Measurements from ENCODE around the gene LUZP4.

The LUZP4 gene

GRCh38 chrX:115350711-115351381, 61.3 kb downstream of the LUZP4 start:
- Histone ChIP-seq H3K4me3 (ENCODE audit: insufficient read depth, low read depth, low read length) (no peak overlapping the region), H3K9me3 (ENCODE audit: control insufficient read depth, low read length) (no peaks in the 10 kb centered on the region), H3K27me3 (ENCODE audit: control insufficient read depth, insufficient read depth, low read length, poor library complexity, severe bottlenecking) (no peaks in the 10 kb centered on the region), H3K27ac (ENCODE audit: insufficient read depth, low read depth, low read length, poor library complexity, severe bottlenecking) (no peak overlapping the region), H3K4me1 (ENCODE audit: control insufficient read depth, insufficient read depth, low read length) (no peaks in the 10 kb centered on the region), H3K36me3 (ENCODE audit: control insufficient read depth, insufficient read depth, low read length) (no peaks in the 10 kb centered on the region)
- 90 to 92% methylated on average over 9 of the region's 10 CpGs for WGBS, 2 experiments

DNA sequence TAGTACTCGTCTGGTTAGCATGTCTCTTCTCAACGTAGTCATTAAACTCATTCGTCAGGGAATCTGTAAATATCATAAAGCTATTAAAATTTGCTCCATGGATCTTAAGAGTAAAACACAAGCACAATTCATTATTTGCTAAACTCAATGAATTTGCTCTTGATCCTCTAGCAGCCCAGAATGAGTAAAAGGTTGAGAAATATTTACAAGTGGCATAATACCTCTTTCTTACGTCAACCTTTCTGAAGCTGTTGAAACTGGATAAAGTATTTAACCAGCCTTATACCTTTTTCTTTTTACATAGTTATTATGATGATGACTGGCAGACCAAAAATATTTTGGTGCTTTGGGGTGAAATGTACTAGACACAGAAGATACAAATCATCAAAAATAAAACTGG, 66.9 kb downstream of the LUZP4 start:
- H3K9me3 ChIP-seq (ENCODE audit: control insufficient read depth, low read length), result no peaks in the 10 kb centered on the region
- no peak overlapping the region for H3K4me3 ChIP-seq (ENCODE audit: insufficient read depth, low read depth, low read length)
- H3K4me1 ChIP-seq (ENCODE audit: control insufficient read depth, insufficient read depth, low read length), result no peaks in the 10 kb centered on the region
- H3K27ac ChIP-seq (ENCODE audit: insufficient read depth, low read depth, low read length, poor library complexity, severe bottlenecking), result no peak overlapping the region
- H3K27me3 ChIP-seq (ENCODE audit: control insufficient read depth, insufficient read depth, low read length, poor library complexity, severe bottlenecking), result no peaks in the 10 kb centered on the region
- H3K36me3 ChIP-seq (ENCODE audit: control insufficient read depth, insufficient read depth, low read length), result no peaks in the 10 kb centered on the region
- 94 to 97% methylated on average over 3 of the region's 4 CpGs for WGBS, 2 experiments

Data from ectodermal cell (in vitro differentiated cells).